Epithelial cell of proximal tubule (primary cell): ENCODE results near the gene ARHGAP25. TPM values are rescaled to one million over a fixed set of nuclear protein-coding genes. Genes with fewer than 3 reads are reported as not detected.

Experiments used
- DNase-seq: peaks from one replicate; pipeline ENCODE4 v3.0.0-alpha.2; 2011; ENCODE audit warnings: low read depth
- H3K4me3 ChIP-seq: 2 replicates; pipeline ENCODE4 v1.5.1; 2011; ENCODE audit warnings: low read depth, mild to moderate bottlenecking, low read length
- CTCF ChIP-seq: conservative IDR thresholded peaks from 2 replicates; pipeline ENCODE4 v1.5.1; 2012; ENCODE audit warnings: low read depth, mild to moderate bottlenecking, low read length
- total RNA-seq: library from RNA; depleted of rRNA; stranded (reverse); fragments of >200 nt; gene quantifications from 2 replicates; pipeline ENCODE4 v1.2.3, GENCODE V29; 2015

Gene ARHGAP25
- total RNA-seq, 1 donor from 2014 or later = not detected

- no peak overlapping the region for H3K4me3 ChIP-seq
- DNase-seq = no peak
- no peak for TF ChIP-seq CTCF
Observed at GRCh38 chr2:68753318-68753717, 18.7 kb downstream of the ARHGAP25 start.

- DNase-seq = no peak
- H3K4me3 ChIP-seq = no peak overlapping the region
- no peak for TF ChIP-seq CTCF
Observed at GRCh38 chr2:68755071-68755470, 20.5 kb downstream of the ARHGAP25 start.

- no peak for TF ChIP-seq CTCF
- no peak for DNase-seq
- no peak overlapping the region for H3K4me3 ChIP-seq
Observed at GRCh38 chr2:68756178-68756577, 21.6 kb downstream of the ARHGAP25 start.

GRCh38 chr2:68757081-68757480, 22.5 kb downstream of the ARHGAP25 start:
- DNase-seq = no peak
- no peak for TF ChIP-seq CTCF

GRCh38 chr2:68762100-68762499, 27.5 kb downstream of the ARHGAP25 start:
- no peak for DNase-seq
- TF ChIP-seq CTCF = no peak
- H3K4me3 ChIP-seq = no peak overlapping the region

More at GRCh38 chr2:68757081-68757480, 22.5 kb downstream of the ARHGAP25 start:
- H3K4me3 ChIP-seq = no peak overlapping the region

- no peak for DNase-seq
- TF ChIP-seq CTCF = no peak
- no peak overlapping the region for H3K4me3 ChIP-seq
Observed at GRCh38 chr2:68762665-68763064, 28.1 kb downstream of the ARHGAP25 start.

GRCh38 chr2:68764041-68764805, 29.6 kb downstream of the ARHGAP25 start:
- H3K4me3 ChIP-seq = no peak overlapping the region
- TF ChIP-seq CTCF = no peak
- no peak for DNase-seq
